WTC11 (cell line): ENCODE data around the gene MPP1. TPM values are rescaled to one million over a fixed set of nuclear protein-coding genes. Genes with fewer than 3 reads are reported as not detected.

Source experiments
- total RNA-seq: library from RNA; stranded (reverse); gene quantifications from 3 replicates; pipeline ENCODE4 v1.2.3, GENCODE V29; 2021

Gene MPP1
- total RNA-seq, 1 experiment from 2014 or later = 15.8 TPM

Other genes with a start within 250 kb of the MPP1 start
- not detected in 3 replicates for gene CTAG1A, start 220.4 kb downstream of the MPP1 start, total RNA-seq
- gene CTAG1B, start 186.2 kb downstream of the MPP1 start, total RNA-seq = not detected in 3 replicates
- gene CTAG2, start 151.9 kb downstream of the MPP1 start, total RNA-seq = not detected in 3 replicates
- gene GAB3, start 54.4 kb downstream of the MPP1 start, total RNA-seq = 0.66 to 1.0 TPM (median 0.72 TPM) in 3 replicates
- 108 to 123 TPM (median 112 TPM) in 3 replicates for gene DKC1, start 42.6 kb downstream of the MPP1 start, total RNA-seq
- gene SMIM9, start 29.2 kb upstream of the MPP1 start, total RNA-seq = not detected in 3 replicates
- 26.8 to 30.2 TPM (median 28.7 TPM) in 3 replicates for gene F8A1, start 80.9 kb upstream of the MPP1 start, total RNA-seq
- 1.6 to 2.6 TPM (median 2.2 TPM) in 3 replicates for gene F8, start 217.2 kb upstream of the MPP1 start, total RNA-seq
- gene FUNDC2, start 221.4 kb upstream of the MPP1 start, total RNA-seq = 60.7 to 79.5 TPM (median 73.8 TPM) in 3 replicates